ENCODE data around the gene GFOD1.

GFOD1 gene

GRCh38 chr6:13425270-13425873 lies 62.0 kb downstream of the GFOD1 start:
- no peak for DNase-seq (ENCODE audit: low read depth)

GRCh38 chr6:13423252-13423651 lies 64.1 kb downstream of the GFOD1 start:
- no peak for DNase-seq (ENCODE audit: low read depth)

- no peak for DNase-seq (ENCODE audit: low read depth)
These were observed 64.6 kb downstream of the GFOD1 start for GRCh38 chr6:13422681-13423221.

GRCh38 chr6:13421425-13422059 lies 65.9 kb downstream of the GFOD1 start:
- DNase-seq (ENCODE audit: low read depth), result no peak

GRCh38 chr6:13420269-13420668 lies 67.1 kb downstream of the GFOD1 start:
- DNase-seq (ENCODE audit: low read depth), result no peak

- no peak for DNase-seq (ENCODE audit: low read depth)
These were observed 67.8 kb downstream of the GFOD1 start for GRCh38 chr6:13419422-13420195.

GRCh38 chr6:13418844-13419243 lies 68.6 kb downstream of the GFOD1 start:
- DNase-seq (ENCODE audit: low read depth), result no peak

- no peak for DNase-seq (ENCODE audit: low read depth)
These were observed 69.4 kb downstream of the GFOD1 start for GRCh38 chr6:13417954-13418353.

- DNase-seq (ENCODE audit: low read depth), result no peak
These were observed 70.0 kb downstream of the GFOD1 start for GRCh38 chr6:13417431-13417830.

- no peak for DNase-seq (ENCODE audit: low read depth)
These were observed 72.1 kb downstream of the GFOD1 start for GRCh38 chr6:13415283-13415682.

GRCh38 chr6:13413900-13414555 lies 73.4 kb downstream of the GFOD1 start:
- DNase-seq (ENCODE audit: low read depth), result no peak

GRCh38 chr6:13413466-13413862 lies 73.9 kb downstream of the GFOD1 start:
- DNase-seq (ENCODE audit: low read depth), result no peak

GRCh38 chr6:13412639-13413465 lies 74.5 kb downstream of the GFOD1 start:
- DNase-seq (ENCODE audit: low read depth), result no peak

GRCh38 chr6:13412211-13412610 lies 75.2 kb downstream of the GFOD1 start:
- no peak for DNase-seq (ENCODE audit: low read depth)

- no peak for DNase-seq (ENCODE audit: low read depth)
These were observed 75.9 kb downstream of the GFOD1 start for GRCh38 chr6:13411484-13411883.

- DNase-seq (ENCODE audit: low read depth), result no peak
These were observed 77.4 kb downstream of the GFOD1 start for GRCh38 chr6:13409991-13410390.

GRCh38 chr6:13407709-13408695 lies 79.4 kb downstream of the GFOD1 start:
- DNase-seq (ENCODE audit: low read depth), result no peak

- no peak for DNase-seq (ENCODE audit: low read depth)
These were observed 80.1 kb downstream of the GFOD1 start for GRCh38 chr6:13407368-13407708.

GRCh38 chr6:13406781-13407180 lies 80.6 kb downstream of the GFOD1 start:
- DNase-seq (ENCODE audit: low read depth), result no peak

GRCh38 chr6:13405961-13406477 lies 81.4 kb downstream of the GFOD1 start:
- DNase-seq (ENCODE audit: low read depth), result no peak
